Liver (tissue), 9 donors: Measurements from ENCODE around the gene TAF4. TPM values are rescaled to one million over a fixed set of nuclear protein-coding genes. Genes with fewer than 3 reads are reported as not detected.

Experiments
- DNase-seq: peaks from one replicate; pipeline ENCODE4 v3.0.0-alpha.2; 2017; ENCODE audit warnings: low spot score
- H3K27ac ChIP-seq, 2 donors: one replicate each; pipeline ENCODE4 v1.7.0; 2013; ENCODE audit warnings: inconsistent platforms in 2 of 2, low read length in 2 of 2, control low read depth in 1 of 2, low read depth in 1 of 2, mild to moderate bottlenecking in 1 of 2
- H3K27me3 ChIP-seq, 4 donors: one replicate each; pipeline versions ENCODE4 v1.6.1 to v1.7.0; 2013; ENCODE audit warnings: low read length in 3 of 4, inconsistent platforms in 1 of 4, mild to moderate bottlenecking in 1 of 4, moderate library complexity in 1 of 4; ENCODE audit not compliant: control insufficient read depth in 4 of 4, insufficient read depth in 4 of 4
- H3K36me3 ChIP-seq, 4 donors: one replicate each; pipeline versions ENCODE4 v1.6.1 to v1.7.0; 2013; ENCODE audit warnings: low read length in 3 of 4, mild to moderate bottlenecking in 3 of 4, low read depth in 1 of 4, moderate library complexity in 1 of 4; ENCODE audit not compliant: control insufficient read depth in 4 of 4, insufficient read depth in 3 of 4
- H3K4me1 ChIP-seq, 4 donors: one replicate each; pipeline versions ENCODE4 v1.6.1 to v1.7.0; 2013; ENCODE audit warnings: low read length in 3 of 4, mild to moderate bottlenecking in 3 of 4, moderate library complexity in 1 of 4; ENCODE audit not compliant: control insufficient read depth in 4 of 4, insufficient read depth in 4 of 4
- H3K4me3 ChIP-seq, 3 donors: one replicate each; pipeline versions ENCODE4 v1.6.1 to v1.7.0; 2013; ENCODE audit warnings: low read length in 3 of 3, control low read depth in 1 of 3, low read depth in 1 of 3, mild to moderate bottlenecking in 1 of 3
- H3K9ac ChIP-seq, 2 donors: one replicate each; pipeline ENCODE4 v1.7.0; 2013; ENCODE audit warnings: low read length in 2 of 2, mild to moderate bottlenecking in 2 of 2, moderate library complexity in 2 of 2, control low read depth in 1 of 2, low read depth in 1 of 2
- H3K9me3 ChIP-seq, 4 donors: one replicate each; pipeline versions ENCODE4 v1.6.1 to v1.7.0; 2013; ENCODE audit warnings: low read length in 3 of 4; ENCODE audit not compliant: control insufficient read depth in 4 of 4
- ATF3 ChIP-seq: IDR thresholded peaks from 2 replicates; pipeline ENCODE4 v1.6.1; 2016; ENCODE audit warnings: antibody characterized with exemption
- EGR1 ChIP-seq, 2 donors: IDR thresholded peaks; 2 replicates each; pipeline ENCODE4 v1.6.1; 2016 to 2018; ENCODE audit warnings: antibody characterized with exemption in 2 of 2, low read depth in 2 of 2
- FOXA1 ChIP-seq: IDR thresholded peaks from 2 replicates; pipeline ENCODE4 v1.6.1; 2016; ENCODE audit warnings: antibody characterized with exemption
- FOXA2 ChIP-seq: IDR thresholded peaks from 2 replicates; pipeline ENCODE4 v1.6.1; 2016; ENCODE audit warnings: antibody characterized with exemption
- GABPA ChIP-seq, 2 donors: IDR thresholded peaks in 1 of 2; conservative IDR thresholded peaks in 1 of 2; 2 replicates each; pipeline ENCODE4 v1.6.1; 2016; ENCODE audit warnings: antibody characterized with exemption in 2 of 2, mild to moderate bottlenecking in 1 of 2, moderate library complexity in 1 of 2
- HNF4A ChIP-seq, 2 donors: conservative IDR thresholded peaks; 2 replicates each; pipeline ENCODE4 v1.6.1; 2016; ENCODE audit warnings: antibody characterized with exemption in 2 of 2, mild to moderate bottlenecking in 2 of 2
- HNF4G ChIP-seq: IDR thresholded peaks from 2 replicates; pipeline ENCODE4 v1.6.1; 2016; ENCODE audit warnings: antibody characterized with exemption
- NR2F2 ChIP-seq: IDR thresholded peaks from 2 replicates; pipeline ENCODE4 v1.6.1; 2016; ENCODE audit warnings: antibody characterized with exemption
- RAD21 ChIP-seq, 2 donors: IDR thresholded peaks; 2 replicates each; pipeline ENCODE4 v1.6.1; 2016; ENCODE audit warnings: antibody characterized with exemption in 2 of 2, mild to moderate bottlenecking in 2 of 2
- RXRA ChIP-seq, 2 donors: IDR thresholded peaks; 2 replicates each; pipeline ENCODE4 v1.6.1; 2017 to 2018; ENCODE audit warnings: antibody characterized with exemption in 2 of 2, mild to moderate bottlenecking in 1 of 2
- SP1 ChIP-seq: IDR thresholded peaks from 2 replicates; pipeline ENCODE4 v1.6.1; 2018; ENCODE audit warnings: antibody characterized with exemption, mild to moderate bottlenecking
- TAF1 ChIP-seq: conservative IDR thresholded peaks from 2 replicates; pipeline ENCODE4 v1.6.1; 2016; ENCODE audit warnings: antibody characterized with exemption, mild to moderate bottlenecking
- YY1 ChIP-seq: IDR thresholded peaks from 2 replicates; pipeline ENCODE4 v1.6.1; 2016; ENCODE audit warnings: antibody characterized with exemption, mild to moderate bottlenecking
- ZBTB33 ChIP-seq: IDR thresholded peaks from 2 replicates; pipeline ENCODE4 v1.6.1; 2016; ENCODE audit warnings: antibody characterized with exemption
- WGBS: extraction: QIAGEN DNeasy Blood & Tissue Kit; methylation state at CpG from one replicate; pipeline ENCODE4 v1.1.7; 2013; 5-methylcytosine and 5-hydroxymethylcytosine counted together
- polyA plus RNA-seq, 2 donors: library from polyadenylated mRNA; stranded (reverse) in 1 of 2; unstranded in 1 of 2; fragments of 200-250 nt in 1 of 2; fragments of >200 nt in 1 of 2; fragmentation: Nextera tagmentation in 1 of 2; extraction: Ambion mirVana in 1 of 2; gene quantifications; one replicate each; pipeline versions ENCODE4 v1.2.1 to v1.2.3, GENCODE V29; 2013 to 2015
- total RNA-seq, 2 donors: library from RNA; depleted of rRNA; stranded (reverse); fragments of >200 nt; gene quantifications; one replicate each; pipeline ENCODE4 v1.2.3, GENCODE V29; 2014
- TF ChIP-seq, protein P1 (sequence below): IDR thresholded peaks from 2 replicates; pipeline ENCODE4 v1.6.1; 2016; ENCODE audit warnings: antibody characterized with exemption
- TF ChIP-seq, protein P2 (sequence below): fragments of 150-350 bp; IDR thresholded peaks from 2 replicates; pipeline ENCODE4 v1.5.1; 2017; ENCODE audit warnings: improper control_type of control experiment, low read depth, low read length; ENCODE audit not compliant: missing input control
- TF ChIP-seq, protein P3 (sequence below): IDR thresholded peaks from 2 replicates; pipeline ENCODE4 v1.6.1; 2016; ENCODE audit warnings: antibody characterized with exemption, mild to moderate bottlenecking
- donor health status: healthy.
- donor health status: healthy.
- donor health status: healthy.
- donor health status: healthy.
- donor health status: healthy.

Gene TAF4
- total and polyA plus RNA-seq, 4 donors, result 2.0 to 11.8 (median 5.6) TPM

DNA sequence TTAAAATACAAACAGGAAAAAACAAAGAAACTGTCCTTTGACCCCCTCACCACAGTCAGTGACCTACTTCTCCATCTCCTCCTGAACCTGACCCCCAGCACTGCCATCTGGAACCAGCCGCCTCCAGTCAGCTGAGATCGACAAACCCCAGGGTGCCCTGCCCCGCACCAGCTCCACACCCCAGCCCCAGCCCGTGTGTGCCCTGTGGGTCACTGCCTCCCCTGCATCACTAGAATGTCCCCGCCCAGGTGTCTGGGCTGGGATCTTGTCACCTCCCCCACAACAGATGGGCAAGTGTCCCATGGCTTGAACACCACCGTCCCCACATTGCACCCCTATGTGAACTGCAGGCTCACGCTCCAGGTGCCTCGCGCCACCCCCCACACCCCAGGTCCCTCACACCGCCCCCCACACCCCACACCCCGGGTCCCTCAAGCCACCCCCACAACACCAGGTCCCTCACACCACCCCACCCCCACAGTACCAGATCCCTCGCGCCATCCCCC lies 13.3 kb downstream of the TAF4 start:
- Histone ChIP-seq H3K27me3 (no peaks in the 10 kb centered on the region), H3K4me1 (peaks cover 0 to 6% (median 3%) of the 10 kb centered on the region in 4 donors), H3K4me3 (no peak overlapping the region), H3K9me3 (no peaks in the 10 kb centered on the region), H3K27ac (no peak overlapping the region), H3K9ac (no peak overlapping the region), H3K36me3 (peaks cover 0 to 4% (median 0%) of the 10 kb centered on the region in 4 donors)
- DNase-seq, result no peak
- TF ChIP-seq FOXA2 (no peak), ZBTB33 (no peak), YY1 (no peak), FOXA1 (no peak), HNF4A (conservative IDR thresholded peaks at IDR 0.05) (no peak), GABPA (IDR thresholded peaks at IDR 0.05 in 1 of 2, conservative IDR thresholded peaks at IDR 0.05 in 1 of 2) (no peak), RAD21 (IDR thresholded peaks at IDR 0.05) (no peak), NR2F2 (no peak), RXRA (IDR thresholded peaks at IDR 0.05) (no peak), HNF4G (no peak), EGR1 (IDR thresholded peaks at IDR 0.05; ENCODE audit: low read depth in 2 of 2) (no peak), SP1 (no peak)
- TF ChIP-seq, protein P1, sequence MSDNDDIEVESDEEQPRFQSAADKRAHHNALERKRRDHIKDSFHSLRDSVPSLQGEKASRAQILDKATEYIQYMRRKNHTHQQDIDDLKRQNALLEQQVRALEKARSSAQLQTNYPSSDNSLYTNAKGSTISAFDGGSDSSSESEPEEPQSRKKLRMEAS, result no peak
- TF ChIP-seq, protein P2, sequence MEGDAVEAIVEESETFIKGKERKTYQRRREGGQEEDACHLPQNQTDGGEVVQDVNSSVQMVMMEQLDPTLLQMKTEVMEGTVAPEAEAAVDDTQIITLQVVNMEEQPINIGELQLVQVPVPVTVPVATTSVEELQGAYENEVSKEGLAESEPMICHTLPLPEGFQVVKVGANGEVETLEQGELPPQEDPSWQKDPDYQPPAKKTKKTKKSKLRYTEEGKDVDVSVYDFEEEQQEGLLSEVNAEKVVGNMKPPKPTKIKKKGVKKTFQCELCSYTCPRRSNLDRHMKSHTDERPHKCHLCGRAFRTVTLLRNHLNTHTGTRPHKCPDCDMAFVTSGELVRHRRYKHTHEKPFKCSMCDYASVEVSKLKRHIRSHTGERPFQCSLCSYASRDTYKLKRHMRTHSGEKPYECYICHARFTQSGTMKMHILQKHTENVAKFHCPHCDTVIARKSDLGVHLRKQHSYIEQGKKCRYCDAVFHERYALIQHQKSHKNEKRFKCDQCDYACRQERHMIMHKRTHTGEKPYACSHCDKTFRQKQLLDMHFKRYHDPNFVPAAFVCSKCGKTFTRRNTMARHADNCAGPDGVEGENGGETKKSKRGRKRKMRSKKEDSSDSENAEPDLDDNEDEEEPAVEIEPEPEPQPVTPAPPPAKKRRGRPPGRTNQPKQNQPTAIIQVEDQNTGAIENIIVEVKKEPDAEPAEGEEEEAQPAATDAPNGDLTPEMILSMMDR, result no peak
- TF ChIP-seq, protein P3, sequence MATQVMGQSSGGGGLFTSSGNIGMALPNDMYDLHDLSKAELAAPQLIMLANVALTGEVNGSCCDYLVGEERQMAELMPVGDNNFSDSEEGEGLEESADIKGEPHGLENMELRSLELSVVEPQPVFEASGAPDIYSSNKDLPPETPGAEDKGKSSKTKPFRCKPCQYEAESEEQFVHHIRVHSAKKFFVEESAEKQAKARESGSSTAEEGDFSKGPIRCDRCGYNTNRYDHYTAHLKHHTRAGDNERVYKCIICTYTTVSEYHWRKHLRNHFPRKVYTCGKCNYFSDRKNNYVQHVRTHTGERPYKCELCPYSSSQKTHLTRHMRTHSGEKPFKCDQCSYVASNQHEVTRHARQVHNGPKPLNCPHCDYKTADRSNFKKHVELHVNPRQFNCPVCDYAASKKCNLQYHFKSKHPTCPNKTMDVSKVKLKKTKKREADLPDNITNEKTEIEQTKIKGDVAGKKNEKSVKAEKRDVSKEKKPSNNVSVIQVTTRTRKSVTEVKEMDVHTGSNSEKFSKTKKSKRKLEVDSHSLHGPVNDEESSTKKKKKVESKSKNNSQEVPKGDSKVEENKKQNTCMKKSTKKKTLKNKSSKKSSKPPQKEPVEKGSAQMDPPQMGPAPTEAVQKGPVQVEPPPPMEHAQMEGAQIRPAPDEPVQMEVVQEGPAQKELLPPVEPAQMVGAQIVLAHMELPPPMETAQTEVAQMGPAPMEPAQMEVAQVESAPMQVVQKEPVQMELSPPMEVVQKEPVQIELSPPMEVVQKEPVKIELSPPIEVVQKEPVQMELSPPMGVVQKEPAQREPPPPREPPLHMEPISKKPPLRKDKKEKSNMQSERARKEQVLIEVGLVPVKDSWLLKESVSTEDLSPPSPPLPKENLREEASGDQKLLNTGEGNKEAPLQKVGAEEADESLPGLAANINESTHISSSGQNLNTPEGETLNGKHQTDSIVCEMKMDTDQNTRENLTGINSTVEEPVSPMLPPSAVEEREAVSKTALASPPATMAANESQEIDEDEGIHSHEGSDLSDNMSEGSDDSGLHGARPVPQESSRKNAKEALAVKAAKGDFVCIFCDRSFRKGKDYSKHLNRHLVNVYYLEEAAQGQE, result no peak
- 93% methylated on average over 13 of the region's 13 CpGs for WGBS

GRCh38 chr20:62051546-62052255 lies 14.0 kb downstream of the TAF4 start:
- Histone ChIP-seq H3K4me1 (peaks cover 0 to 6% (median 2%) of the 10 kb centered on the region in 4 donors), H3K9ac (no peak overlapping the region), H3K36me3 (peaks cover 0 to 4% (median 0%) of the 10 kb centered on the region in 4 donors), H3K4me3 (no peak overlapping the region), H3K27ac (no peak overlapping the region), H3K27me3 (no peaks in the 10 kb centered on the region), H3K9me3 (no peaks in the 10 kb centered on the region)
- no peak for DNase-seq
- TF ChIP-seq ATF3, result no peak
- TF ChIP-seq FOXA1, result no peak
- no peak for TF ChIP-seq TAF1
- TF ChIP-seq, protein P1, result no peak
- 87% methylated on average over 17 of the region's 17 CpGs for WGBS
